PC-9 (cell line): ENCODE data around the gene ADAMTS19. TPM values are rescaled to one million over a fixed set of nuclear protein-coding genes. Genes with fewer than 3 reads are reported as not detected.

Source experiments
- BruUV-seq: library from RNA; stranded (reverse); fragments of 400-500 nt; replicated peaks from 2 replicates; lab custom pipeline; 2021; lab: Mats Ljungman, UMichigan
- CTCF ChIA-PET: fragments of 300-600 bp; sonication (Branson Sonifier 250); formaldehyde crosslinking; loops from one replicate; lab custom pipeline; 2022; ENCODE audit warnings: antibody characterized with exemption; lab: Charles Lee
- POLR2A ChIA-PET: fragments of 300-600 bp; sonication (Branson Sonifier 250); formaldehyde crosslinking; loops from one replicate; lab custom pipeline; 2022; ENCODE audit warnings: antibody characterized with exemption; ENCODE audit not compliant: unreplicated experiment; lab: Charles Lee
- DNase-seq, 2 experiments: peaks; one replicate each; pipeline versions ENCODE4 v3.0.0 to v3.0.0-alpha.2; 2015 to 2022; ENCODE audit warnings: mixed read lengths in 1 of 2
- H2AFZ ChIP-seq: fragments of 200-600 bp; sonication (generic); 2 replicates; pipeline ENCODE4 v1.8.1; 2017; ENCODE audit warnings: antibody characterized with exemption
- H3F3A ChIP-seq: fragments of 200-600 bp; sonication (generic); 2 replicates; pipeline ENCODE4 v1.8.1; 2017; ENCODE audit warnings: antibody characterized with exemption, mild to moderate bottlenecking, low read depth; ENCODE audit not compliant: insufficient read depth
- H3K27ac ChIP-seq: fragments of 200-600 bp; sonication (generic); 2 replicates; pipeline ENCODE4 v1.6.1; 2016; ENCODE audit warnings: mixed run types
- H3K27me3 ChIP-seq: fragments of 200-600 bp; sonication (generic); 2 replicates; pipeline ENCODE4 v1.6.1; 2016; ENCODE audit warnings: low read depth, mixed run types; ENCODE audit not compliant: insufficient read depth
- H3K36me3 ChIP-seq: fragments of 200-600 bp; sonication (generic); 2 replicates; pipeline ENCODE4 v1.6.1; 2016; ENCODE audit warnings: low read depth, mixed run types
- H3K4me1 ChIP-seq: fragments of 200-600 bp; sonication (generic); replicated peaks from 2 replicates; pipeline ENCODE4 v1.6.1; 2016; ENCODE audit warnings: mixed run types; ENCODE audit not compliant: insufficient read depth
- H3K4me2 ChIP-seq: fragments of 200-600 bp; sonication (generic); 2 replicates; pipeline ENCODE4 v1.6.1; 2017; ENCODE audit warnings: mixed run types
- H3K4me3 ChIP-seq: fragments of 200-600 bp; sonication (generic); 2 replicates; pipeline ENCODE4 v1.6.1; 2016; ENCODE audit warnings: mixed run types
- H3K79me2 ChIP-seq: fragments of 200-600 bp; sonication (generic); 2 replicates; pipeline ENCODE4 v1.6.1; 2017; ENCODE audit warnings: low read depth, mixed run types
- H3K9me2 ChIP-seq: fragments of 200-600 bp; sonication (generic); 2 replicates; pipeline ENCODE4 v1.8.1; 2017; ENCODE audit warnings: mild to moderate bottlenecking; ENCODE audit not compliant: insufficient read depth
- H3K9me3 ChIP-seq: fragments of 200-600 bp; sonication (generic); 2 replicates; pipeline ENCODE4 v1.8.1; 2016; ENCODE audit warnings: low read depth; ENCODE audit not compliant: insufficient read depth
- H4K20me1 ChIP-seq: fragments of 200-600 bp; sonication (generic); 2 replicates; pipeline ENCODE4 v1.8.1; 2017; ENCODE audit not compliant: insufficient read depth
- CTCF ChIP-seq: fragments of 200-600 bp; sonication (generic); conservative IDR thresholded peaks from 2 replicates; pipeline ENCODE4 v1.6.1; 2017; ENCODE audit warnings: mixed run types, antibody characterized with exemption, mild to moderate bottlenecking, moderate library complexity
- EZH2 ChIP-seq: fragments of 200-600 bp; sonication (generic); IDR thresholded peaks from 2 replicates; pipeline ENCODE4 v1.8.0; 2017; ENCODE audit warnings: antibody characterized with exemption, low read depth
- intact Hi-C: fragments of 100-400 bp; cut with micrococcal nuclease; formaldehyde crosslinking; loops from one replicate; pipeline ENCODE4 v1.10.0; 2022; ENCODE audit not compliant: unreplicated experiment
- total RNA-seq: library from RNA; stranded (reverse); gene quantifications from 2 replicates; pipeline ENCODE4 v1.2.3, GENCODE V29; 2021

Gene ADAMTS19
- total RNA-seq, 1 experiment from 2014 or later = not detected

- Histone ChIP-seq H3K27ac (no peak overlapping the region), H3K4me2 (no peak overlapping the region), H3K79me2 (no peaks in the 10 kb centered on the region), H4K20me1 (no peaks in the 10 kb centered on the region), H3F3A (no peaks in the 10 kb centered on the region), H3K4me3 (no peak overlapping the region), H3K4me1 (no peaks in the 10 kb centered on the region), H3K9me2 (no peaks in the 10 kb centered on the region; the same call in 1 of the 2 replicates), H3K9me3 (no peaks in the 10 kb centered on the region), H3K36me3 (no peaks in the 10 kb centered on the region), H3K27me3 (no peaks in the 10 kb centered on the region), H2AFZ (no peak overlapping the region)
- ChIA-PET POLR2A (no interaction called here), CTCF (no interaction called here)
- BruUV-seq = no TSS peak
- DNase-seq = no peak
- intact Hi-C loops = no loop called here
- TF ChIP-seq CTCF (no peak), EZH2 (no peak)
Measured at GRCh38 chr5:129509363-129509975, 49.4 kb downstream of the ADAMTS19 start.

GRCh38 chr5:129511291-129511690, 51.2 kb downstream of the ADAMTS19 start:
- BruUV-seq = no TSS peak
- Histone ChIP-seq H3K4me2 (no peak overlapping the region), H4K20me1 (no peaks in the 10 kb centered on the region), H3K79me2 (no peaks in the 10 kb centered on the region), H3K9me2 (no peaks in the 10 kb centered on the region; the same call in 1 of the 2 replicates), H3K36me3 (no peaks in the 10 kb centered on the region), H3F3A (no peaks in the 10 kb centered on the region), H3K27me3 (no peaks in the 10 kb centered on the region), H3K4me3 (no peak overlapping the region), H2AFZ (no peak overlapping the region), H3K4me1 (no peaks in the 10 kb centered on the region), H3K27ac (no peak overlapping the region), H3K9me3 (no peaks in the 10 kb centered on the region)
- TF ChIP-seq EZH2 (no peak), CTCF (no peak)
- ChIA-PET CTCF (no interaction called here), POLR2A (no interaction called here)
- DNase-seq = no peak
- intact Hi-C loops = no loop called here

GRCh38 chr5:129541051-129541450, 81.0 kb downstream of the ADAMTS19 start:
- Histone ChIP-seq H3K27me3 (no peaks in the 10 kb centered on the region), H4K20me1 (no peaks in the 10 kb centered on the region), H3K4me1 (no peaks in the 10 kb centered on the region), H3K4me3 (no peak overlapping the region), H3K79me2 (no peaks in the 10 kb centered on the region), H3K9me3 (no peaks in the 10 kb centered on the region; the same call in 1 of the 2 replicates), H3K36me3 (no peaks in the 10 kb centered on the region), H3K9me2 (no peaks in the 10 kb centered on the region), H3K4me2 (no peak overlapping the region), H3F3A (no peaks in the 10 kb centered on the region), H2AFZ (no peak overlapping the region), H3K27ac (no peak overlapping the region)
- ChIA-PET CTCF (no interaction called here), POLR2A (no interaction called here)
- no TSS peak for BruUV-seq
- intact Hi-C loops = no loop called here
- DNase-seq = no peak
- TF ChIP-seq CTCF (no peak), EZH2 (no peak)
